ENCODE data around the gene WDR27.

WDR27 gene

GRCh38 chr6:169411296-169411695 lies 290.5 kb downstream of the WDR27 start:
- in situ Hi-C loops (cut with HindIII; ENCODE audit: low pct_ligation_motif_present, low pct_unique_long_range_greater_than_20kb, low sequenced_read_pairs), result no loop called here
- DNase-seq, result no peak

GRCh38 chr6:169409742-169410312 lies 292.0 kb downstream of the WDR27 start:
- DNase-seq, result no peak
- in situ Hi-C loops (cut with HindIII; ENCODE audit: low pct_ligation_motif_present, low pct_unique_long_range_greater_than_20kb, low sequenced_read_pairs), result no loop called here

GRCh38 chr6:169407325-169407724 lies 294.5 kb downstream of the WDR27 start:
- no peak for DNase-seq
- in situ Hi-C loops (cut with HindIII; ENCODE audit: low pct_ligation_motif_present, low pct_unique_long_range_greater_than_20kb, low sequenced_read_pairs), result no loop called here

All from ACHN (cell line).